T-helper 9 cell (primary cell): Measurements from ENCODE around the gene IGF2R.

Experiments
- DNase-seq: peaks from one replicate; pipeline ENCODE4 v3.0.0-alpha.2; 2020

The IGF2R gene

DNA sequence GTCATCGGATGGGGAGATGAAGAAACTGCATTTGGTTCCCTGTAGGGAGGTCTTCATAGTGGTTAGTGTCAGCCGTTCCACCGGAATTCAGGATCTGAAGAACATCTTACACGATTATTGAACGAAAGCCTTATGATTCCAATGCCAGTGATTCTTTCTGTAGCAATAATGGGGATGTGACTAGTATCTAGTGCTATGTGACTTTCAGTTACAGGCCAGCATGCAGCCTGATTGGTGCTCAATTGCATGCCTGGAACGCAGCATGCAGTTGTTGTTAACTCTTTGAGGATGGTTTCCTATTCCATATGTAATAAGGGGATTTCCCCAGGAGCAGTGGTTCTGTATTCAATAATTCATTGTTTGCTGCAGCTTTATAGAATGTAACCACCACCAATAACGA, 81.1 kb downstream of the IGF2R start:
- DNase-seq = no peak

DNA sequence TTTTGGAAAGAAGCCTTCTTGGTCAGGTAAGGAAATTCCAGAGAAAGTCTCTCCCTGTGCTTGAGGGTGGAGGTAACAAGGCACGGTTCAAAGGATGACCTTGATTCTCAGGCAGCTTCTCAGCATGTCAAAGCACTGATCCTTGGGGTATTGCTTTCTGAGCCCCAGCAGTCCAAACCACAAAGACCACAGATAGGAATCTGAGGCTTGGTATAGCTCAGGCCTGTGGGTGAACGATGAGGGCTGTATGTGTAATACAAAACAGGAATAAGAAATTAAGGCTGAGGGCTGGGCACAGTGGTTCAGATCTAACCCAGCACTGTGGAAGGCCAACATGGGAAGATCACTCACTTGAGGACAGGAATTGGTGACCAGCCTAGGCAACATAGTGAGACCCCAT, 82.5 kb downstream of the IGF2R start:
- DNase-seq = no peak

DNA sequence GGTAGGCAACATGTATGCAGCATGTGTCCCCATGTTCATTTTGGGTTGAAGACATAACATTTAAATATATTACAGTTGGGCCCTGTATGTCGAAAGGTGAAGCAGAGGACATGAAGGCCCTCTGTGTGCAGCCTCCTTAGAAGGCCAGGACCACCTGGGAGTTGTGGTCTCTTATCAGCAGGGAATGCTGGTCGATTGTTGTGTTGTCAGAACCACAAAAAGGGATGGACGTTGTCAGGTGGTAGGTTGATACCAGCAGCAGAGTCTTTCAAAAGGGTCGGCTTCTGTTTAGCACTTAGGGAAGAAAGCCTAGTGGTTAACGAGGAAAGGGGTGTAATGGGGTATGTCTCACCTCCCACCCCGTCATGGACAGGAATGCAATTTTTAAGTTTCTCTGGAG, 85.4 kb downstream of the IGF2R start:
- DNase-seq = no peak

DNA sequence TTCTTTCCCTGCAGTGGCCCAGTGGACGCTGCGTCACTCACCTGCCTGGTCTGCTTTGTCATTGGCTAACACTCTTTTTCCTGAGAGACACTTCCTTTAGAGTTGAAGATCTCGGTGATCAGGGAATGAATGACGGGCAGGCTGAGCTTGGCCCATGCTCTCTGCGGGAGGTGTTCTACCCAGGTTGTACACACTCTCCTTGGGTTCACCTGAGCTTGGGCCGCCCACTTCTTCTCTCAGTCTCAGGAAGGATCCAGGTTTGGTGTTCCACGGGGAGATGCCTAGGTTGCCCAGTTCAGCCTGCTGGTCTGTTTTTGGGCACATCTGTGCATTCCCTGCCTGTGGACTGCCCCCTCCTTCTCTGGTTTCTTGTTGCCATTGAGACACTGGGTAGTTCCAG, 86.0 kb downstream of the IGF2R start:
- no peak for DNase-seq

DNA sequence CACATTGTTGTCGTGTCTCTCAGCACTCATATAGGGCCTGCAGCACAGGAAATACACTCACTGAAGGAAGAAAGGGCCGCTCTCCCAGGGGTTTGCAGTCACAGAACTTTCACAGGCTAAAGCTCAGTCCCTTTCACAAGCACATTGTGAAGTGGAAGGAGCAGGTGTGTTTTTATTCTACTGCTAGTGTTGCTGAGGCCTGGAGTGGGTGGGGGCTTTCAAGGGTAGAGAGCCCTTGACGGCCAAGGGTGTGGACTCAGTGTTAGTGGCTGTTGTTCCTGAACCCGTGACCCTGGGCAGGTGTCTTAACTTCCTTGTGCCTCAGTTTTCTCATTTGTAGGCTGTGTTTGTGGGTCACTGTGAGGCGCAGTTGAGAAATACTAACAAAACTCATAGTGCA, 86.5 kb downstream of the IGF2R start:
- DNase-seq = no peak

DNA sequence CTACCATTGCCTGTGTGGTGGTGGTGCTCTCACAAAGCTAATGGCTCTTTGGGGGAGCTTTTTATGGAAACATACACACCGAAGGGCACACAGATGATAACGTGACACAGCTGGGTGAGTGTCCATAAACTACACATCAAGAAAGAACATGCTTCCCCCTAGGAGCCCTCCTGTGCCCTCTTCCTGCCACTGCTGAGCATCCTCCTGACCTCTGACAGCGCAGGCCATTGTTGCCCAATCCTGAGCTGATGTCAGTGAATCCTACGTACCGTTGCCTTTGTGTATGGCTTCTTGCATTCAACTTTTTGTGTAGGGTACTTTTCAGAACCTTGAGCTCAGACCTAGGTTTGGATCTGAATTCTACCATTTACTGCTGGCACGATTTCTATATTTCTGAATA, 86.9 kb downstream of the IGF2R start:
- DNase-seq = no peak

DNA sequence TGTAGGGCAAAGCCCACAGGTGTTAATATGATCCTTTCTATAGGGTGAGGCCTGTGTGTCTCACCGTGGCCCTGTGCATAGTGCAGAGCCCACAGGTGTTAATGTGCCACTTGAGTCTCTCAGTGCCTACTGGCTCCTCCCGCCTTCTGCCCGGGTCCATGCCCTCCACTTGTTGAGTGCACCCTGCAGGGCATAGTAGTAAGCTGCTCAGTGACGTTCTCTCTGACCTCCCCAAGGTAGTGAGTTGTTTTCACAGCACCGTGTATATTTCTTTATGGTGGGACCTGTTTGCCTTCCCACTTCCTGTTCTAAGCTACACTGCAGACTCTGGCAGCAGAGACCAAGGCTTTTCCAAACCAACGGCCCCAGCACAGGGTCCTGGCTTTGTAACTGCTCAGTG, 88.2 kb downstream of the IGF2R start:
- no peak for DNase-seq

DNA sequence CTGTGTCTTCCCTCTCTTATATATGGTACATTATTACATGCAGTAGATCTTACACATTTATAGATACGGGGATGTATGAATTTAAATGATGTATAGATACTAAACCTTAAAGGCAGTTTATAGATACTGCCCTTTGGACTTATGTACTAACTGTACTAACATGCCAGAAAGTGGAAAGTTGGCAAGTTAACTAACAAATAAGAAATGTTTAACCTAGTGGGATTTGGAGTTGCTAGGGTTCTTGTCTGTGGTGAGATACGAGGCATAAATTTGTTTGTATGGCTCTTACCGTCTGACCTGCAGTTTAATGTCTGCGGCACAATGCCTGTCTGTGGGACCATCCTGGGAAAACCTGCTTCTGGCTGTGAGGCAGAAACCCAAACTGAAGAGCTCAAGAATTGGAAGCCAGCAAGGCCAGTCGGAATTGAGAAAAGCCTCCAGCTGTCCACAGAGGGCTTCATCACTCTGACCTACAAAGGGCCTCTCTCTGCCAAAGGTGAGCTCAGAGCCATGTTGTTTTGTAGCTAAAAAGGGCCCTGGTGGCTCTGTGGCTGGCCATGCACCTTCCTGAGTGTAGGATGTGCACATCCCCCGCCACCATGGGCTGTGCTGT, 89.8 kb downstream of the IGF2R start:
- DNase-seq = no peak

DNA sequence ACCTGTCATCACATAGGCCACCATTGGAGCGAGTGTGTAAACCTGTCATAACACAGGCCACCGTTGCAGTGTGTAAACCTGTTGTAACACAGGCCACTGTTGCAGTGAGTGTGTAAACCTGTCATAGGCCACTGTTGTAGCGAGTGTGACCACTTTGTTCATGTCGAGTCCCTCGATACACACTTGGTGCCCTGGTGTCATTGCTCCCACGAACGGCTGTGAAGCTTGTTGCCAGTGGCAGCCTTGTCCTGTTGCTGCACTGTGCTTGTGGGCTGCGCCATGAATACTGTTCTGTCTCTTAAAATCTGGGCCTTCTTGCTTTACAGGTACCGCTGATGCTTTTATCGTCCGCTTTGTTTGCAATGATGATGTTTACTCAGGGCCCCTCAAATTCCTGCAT, 91.3 kb downstream of the IGF2R start:
- DNase-seq = no peak

DNA sequence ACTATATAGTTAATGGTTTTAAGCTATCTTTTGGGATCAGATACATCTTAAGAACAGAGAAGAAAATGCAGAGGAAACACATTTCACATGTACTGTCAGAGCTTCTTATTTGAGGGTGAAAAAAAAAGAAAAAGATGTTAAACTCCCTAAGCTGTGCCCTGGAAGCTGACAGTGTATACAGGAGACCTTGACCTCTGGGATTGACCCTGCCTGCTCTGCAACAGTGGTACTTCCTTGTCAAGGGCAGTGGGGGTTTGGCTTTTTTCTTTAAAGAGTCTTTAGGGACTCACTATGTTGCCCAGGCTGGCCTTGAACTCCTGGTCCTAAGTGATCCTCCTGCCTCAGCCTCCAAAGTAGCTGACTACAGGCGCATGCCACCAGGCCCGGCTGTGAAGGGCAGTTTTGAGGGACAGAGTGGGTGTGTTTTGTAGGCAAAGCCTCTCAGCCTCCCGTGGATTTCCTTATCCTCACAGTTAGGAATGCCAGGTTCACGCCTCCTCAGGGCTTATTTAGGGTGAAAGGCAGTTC, 92.1 kb downstream of the IGF2R start:
- no peak for DNase-seq

DNA sequence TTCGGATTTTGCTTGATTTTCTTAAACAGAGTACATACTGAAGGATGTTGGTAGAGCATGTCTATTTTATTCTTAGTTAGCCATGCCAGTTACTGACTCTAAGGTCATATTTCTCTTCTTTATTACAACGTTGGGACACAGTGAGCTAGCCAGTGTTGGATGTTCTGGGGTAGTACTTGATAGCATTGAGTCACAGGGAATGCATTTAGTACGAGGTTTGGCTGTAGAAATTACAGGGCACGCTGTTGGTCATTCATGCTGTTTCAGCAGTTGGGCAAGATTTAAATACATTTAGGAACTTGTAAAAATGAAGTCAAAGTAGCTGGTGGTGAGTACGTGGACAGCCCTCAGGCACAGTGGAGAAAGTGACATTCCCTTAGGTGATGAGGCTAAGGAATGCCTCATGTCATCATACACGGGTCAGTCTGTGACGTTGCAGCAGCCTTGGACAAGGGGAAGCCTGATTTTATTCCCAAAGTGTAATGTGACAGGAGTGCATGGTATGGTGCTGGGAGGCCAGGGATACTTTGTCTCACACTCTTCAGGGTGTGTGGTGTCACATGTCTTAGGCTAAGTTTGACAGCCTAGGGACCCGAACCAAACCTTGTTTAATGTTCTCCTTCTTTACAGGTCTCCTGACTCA, 95.0 kb downstream of the IGF2R start:
- no peak for DNase-seq

DNA sequence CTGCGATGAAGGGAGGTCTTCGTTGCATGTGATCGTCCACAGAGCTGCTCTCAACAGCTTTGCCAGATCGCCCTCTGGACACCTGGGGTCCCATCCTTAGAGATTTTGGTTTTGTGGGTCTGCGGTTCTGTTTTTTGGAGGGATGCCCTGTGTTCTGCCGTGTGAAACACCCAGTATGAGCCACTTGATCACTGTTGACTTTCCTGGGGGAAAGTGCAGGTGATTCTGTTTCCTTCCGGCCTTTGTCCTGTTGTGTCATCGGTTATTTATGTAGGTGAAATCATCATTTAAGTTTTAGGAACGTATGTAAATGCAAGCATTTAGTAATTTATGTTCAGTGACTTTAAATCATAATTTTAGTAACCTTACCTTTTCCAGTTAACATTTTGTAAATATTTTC, 96.3 kb downstream of the IGF2R start:
- no peak for DNase-seq

DNA sequence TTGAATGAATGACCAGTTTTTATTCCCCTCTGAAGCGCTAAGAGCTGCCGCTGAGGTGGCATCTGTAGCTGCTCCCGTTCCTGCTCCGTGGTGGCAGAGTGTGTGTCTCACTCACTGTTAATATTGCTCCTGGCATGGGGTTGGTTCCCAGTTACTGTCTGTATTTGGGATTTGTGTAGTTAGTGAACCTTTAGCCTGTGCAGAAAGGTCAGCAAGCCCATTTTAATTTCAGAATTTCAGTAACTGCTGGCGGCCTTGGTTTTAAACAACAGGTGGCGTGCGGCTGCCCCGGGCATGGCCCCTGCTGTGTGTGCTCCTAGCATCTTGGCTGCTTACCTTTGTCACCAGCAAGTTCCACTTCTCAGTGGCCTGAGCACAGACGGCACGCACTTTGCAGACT, 98.7 kb downstream of the IGF2R start:
- no peak for DNase-seq

DNA sequence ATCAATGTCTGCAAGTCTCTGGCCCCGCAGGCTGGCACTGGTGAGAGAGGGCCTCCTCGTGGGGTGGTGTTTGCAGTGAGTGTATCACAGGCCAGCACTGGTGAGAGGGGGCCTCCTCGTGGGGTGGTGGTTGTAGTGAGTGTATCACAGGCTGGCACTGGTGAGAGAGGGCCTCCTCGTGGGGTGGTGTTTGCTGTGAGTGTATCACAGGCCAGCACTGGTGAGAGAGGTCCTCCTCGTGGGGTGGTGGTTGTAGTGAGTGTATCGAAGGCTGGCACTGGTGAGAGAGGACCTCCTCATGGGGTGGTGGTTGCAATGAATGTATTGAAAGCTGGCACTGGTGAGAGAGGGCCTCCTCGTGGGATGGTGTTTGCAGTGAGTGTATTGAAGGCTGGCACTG, 99.5 kb downstream of the IGF2R start:
- DNase-seq = no peak

DNA sequence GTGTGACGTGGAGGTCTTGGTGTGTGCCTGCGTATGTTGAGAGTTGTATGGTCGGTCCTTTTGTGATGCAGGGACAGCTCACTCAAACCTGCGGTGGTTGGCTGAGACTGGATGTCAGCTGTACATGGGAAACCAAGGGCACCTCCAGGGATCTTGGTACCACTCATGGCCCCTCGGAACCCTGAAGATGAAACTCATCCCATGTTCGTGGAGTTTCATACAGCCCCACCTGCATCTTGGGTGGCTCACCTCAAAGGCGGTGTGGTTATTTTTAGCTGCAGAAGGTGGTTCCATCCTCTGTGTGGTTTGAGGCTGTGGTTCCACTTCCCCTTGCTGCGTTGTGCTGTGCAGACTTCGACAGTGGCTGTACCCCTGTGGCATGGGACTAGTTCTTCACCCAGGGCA, 100.2 kb downstream of the IGF2R start:
- no peak for DNase-seq

DNA sequence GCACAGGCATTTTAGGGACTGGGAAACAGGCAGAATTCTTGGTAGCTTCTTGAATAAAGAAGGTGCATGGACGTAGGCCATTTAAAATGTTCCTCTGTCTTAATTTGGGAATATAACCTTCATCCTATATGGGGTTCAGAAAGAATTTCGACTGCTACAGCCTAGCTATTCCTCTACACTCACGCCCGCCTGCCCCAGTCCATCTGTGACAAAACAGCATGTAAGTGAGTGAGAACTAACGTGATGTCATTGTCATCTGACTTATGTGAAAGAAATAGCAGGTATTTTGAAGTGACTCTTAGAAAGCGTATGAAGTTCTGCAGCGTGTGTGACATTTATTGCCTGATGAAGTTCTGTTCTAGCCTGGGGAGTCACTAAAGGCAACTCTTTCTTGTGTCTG, 100.6 kb downstream of the IGF2R start:
- DNase-seq = no peak

DNA sequence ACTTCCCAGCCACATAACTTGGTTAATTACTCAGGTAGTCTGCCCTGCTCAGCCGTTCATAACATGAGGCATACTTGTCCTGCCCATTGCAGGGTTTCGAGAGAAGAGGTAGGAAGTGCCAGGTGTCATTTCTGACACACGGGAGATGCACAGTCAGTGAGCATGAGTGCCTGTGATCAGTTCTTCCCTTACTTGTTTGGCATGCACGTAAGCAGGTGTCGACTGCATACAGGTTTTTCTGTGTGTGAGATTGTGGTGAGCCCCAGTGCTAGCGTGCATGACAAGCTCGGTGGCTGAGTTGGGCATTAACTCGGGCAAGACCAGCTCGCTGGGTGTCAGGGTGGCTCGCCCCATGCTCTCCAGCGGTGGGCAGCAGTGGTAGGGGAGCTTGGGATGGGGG, 101.5 kb downstream of the IGF2R start:
- no peak for DNase-seq

DNA sequence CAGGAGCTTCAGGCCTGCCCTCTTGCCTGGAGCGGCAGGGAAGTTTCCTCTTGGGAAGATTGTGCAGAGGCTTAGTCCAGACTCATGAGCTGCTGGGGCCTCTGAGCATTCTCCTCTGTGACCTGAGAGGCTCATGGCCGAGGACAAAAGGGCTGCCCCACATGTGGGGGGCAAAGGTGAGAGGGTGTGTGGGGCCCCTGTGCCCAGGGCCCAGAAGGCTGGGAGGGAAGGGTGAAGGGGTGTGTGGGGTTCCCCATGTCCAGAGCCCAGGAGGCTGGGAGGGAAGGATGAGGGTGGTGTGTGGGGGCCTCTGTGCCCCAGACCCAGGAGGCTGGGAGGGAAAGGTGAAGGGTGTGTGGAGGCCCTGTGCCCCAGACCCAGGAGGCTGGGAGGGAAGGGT, 101.9 kb downstream of the IGF2R start:
- DNase-seq = no peak

DNA sequence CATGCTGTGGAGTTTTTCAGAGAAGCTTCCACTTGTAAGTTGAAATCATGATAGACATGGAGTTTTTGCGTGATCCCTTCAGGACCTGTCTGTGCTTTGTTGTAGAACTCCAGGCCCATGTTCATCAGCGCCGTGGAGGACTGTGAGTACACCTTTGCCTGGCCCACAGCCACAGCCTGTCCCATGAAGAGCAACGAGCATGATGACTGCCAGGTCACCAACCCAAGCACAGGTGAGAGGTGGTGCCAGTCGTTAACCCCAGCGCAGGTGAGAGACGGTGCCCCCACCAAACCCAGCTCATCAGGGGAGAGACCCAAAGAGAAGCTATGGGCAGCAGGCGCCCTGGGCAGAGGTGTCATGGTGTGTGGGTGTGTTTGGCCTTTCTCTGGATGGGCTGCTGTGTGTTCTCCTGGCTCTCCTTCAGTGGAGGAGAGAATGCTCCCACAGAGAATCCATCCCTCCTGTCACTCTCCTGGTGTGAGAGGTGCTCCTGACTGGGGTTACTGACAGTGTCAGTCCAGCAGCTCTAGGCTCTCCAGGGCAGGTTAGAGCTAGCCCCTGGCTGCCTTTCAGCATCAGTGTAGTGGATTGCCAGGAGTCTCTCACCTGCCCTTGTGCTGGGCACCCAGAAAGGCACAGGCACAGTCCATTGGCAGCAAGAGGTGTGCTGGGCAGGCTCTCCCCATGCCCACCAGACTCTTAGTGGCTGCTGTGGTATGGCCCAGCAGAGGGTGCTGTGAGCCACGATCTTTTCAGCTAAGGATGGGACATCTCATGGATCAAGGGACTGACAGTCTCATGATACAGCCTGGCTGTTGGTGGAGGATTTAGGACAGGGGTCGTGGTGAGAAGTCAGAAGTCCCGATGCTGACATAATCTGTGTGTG, 103.2 kb downstream of the IGF2R start:
- no peak for DNase-seq

DNA sequence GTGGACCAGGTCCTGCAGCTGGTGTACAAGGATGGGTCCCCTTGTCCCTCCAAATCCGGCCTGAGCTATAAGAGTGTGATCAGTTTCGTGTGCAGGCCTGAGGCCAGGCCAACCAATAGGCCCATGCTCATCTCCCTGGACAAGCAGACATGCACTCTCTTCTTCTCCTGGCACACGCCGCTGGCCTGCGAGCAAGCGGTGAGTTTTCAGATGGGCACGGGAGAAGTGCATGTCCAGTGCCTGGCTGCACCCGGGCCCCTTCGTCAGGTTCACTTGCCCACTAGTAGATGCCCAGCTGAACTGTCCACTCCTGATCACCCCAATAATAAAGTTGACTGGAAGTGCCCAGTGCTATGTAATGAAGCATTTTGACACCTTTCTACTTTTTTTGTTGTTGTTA, 104.4 kb downstream of the IGF2R start:
- no peak for DNase-seq

DNA sequence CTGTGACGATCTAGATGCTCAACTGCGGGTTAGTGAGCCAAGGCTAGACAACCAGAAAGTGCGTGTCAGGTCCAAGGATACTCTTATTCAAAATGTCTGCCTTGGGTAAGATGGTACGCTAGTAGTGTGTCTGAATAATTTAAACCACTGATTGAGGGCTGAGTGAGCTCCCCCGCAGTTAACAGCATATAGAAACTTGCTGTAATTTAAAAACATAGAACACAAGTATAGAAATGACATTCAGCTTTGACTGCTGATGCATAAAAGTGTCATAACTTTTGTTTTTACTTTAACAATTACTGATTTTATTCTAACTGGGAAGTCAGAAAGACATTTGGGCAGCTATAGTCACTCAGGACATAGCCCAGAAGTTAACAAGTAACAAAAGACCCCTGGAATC, 107.1 kb downstream of the IGF2R start:
- no peak for DNase-seq

DNA sequence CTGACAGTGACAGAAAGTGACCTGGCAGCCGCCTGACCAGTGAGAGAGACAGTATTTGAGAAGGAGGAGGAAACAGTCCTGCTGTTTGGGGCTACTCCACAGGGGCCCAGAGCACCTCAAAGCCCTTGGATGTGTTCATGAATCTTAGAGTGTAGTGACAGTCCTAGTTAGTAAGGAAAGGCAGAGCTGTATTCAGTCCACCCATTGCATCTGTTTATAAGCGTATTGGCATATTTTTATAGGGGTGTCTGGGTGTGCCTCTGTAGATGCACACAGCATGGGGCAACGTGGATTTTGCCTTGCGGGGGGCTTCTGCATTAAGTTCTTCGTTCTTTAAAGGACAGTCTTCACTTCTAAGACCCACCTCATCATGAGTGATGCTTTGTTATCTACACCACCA, 108.1 kb downstream of the IGF2R start:
- DNase-seq = no peak

DNA sequence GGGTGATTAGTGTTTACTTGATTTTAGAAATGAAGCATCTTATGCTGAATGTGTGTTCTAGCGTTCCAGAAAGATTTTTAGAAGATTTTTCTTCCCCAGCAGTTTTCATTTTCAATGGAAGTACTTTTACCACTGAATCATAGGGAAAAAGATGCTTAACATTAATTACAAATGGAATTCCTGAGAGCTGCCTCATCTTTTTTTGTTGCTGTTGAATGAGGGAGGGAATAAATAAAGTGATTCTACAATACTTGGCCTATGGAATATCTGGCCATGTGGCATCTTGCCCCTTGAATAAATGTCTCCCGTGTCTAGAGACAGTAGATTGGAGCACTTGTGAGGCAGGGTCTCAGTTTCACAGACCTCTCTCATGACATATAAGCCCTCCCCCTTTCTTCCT, 108.6 kb downstream of the IGF2R start:
- DNase-seq = no peak
